Spleen (tissue), 11 donors: ENCODE results near the gene FOXA3. TPM values are rescaled to one million over a fixed set of nuclear protein-coding genes. Genes with fewer than 3 reads are reported as not detected.

Experiments
- DNase-seq: peaks from one replicate; pipeline ENCODE4 v3.0.0-alpha.2; 2020
- H3K27ac ChIP-seq, 8 donors: fragments of 200-600 bp; sonication (generic) in 7 of 8; 1 replicate in 4 of 8; 2 replicates in 4 of 8; pipeline versions ENCODE4 v1.5.0 to v1.8.0; 2016 to 2021; ENCODE audit warnings: inconsistent platforms in 4 of 8, mild to moderate bottlenecking in 4 of 8, moderate library complexity in 1 of 8
- H3K27me3 ChIP-seq, 7 donors: fragments of 200-600 bp; sonication (generic) in 6 of 7; replicated peaks in 1 of 7; 1 replicate in 4 of 7; 2 replicates in 3 of 7; pipeline versions ENCODE4 v1.5.0 to v1.8.0; 2016 to 2021; ENCODE audit warnings: inconsistent platforms in 3 of 7, mild to moderate bottlenecking in 1 of 7
- H3K36me3 ChIP-seq, 6 donors: fragments of 200-600 bp; sonication (generic) in 5 of 6; 1 replicate in 4 of 6; 2 replicates in 2 of 6; pipeline versions ENCODE4 v1.5.0 to v1.8.0; 2016 to 2021; ENCODE audit warnings: inconsistent platforms in 2 of 6
- H3K4me1 ChIP-seq, 6 donors: fragments of 200-600 bp; sonication (generic) in 5 of 6; 1 replicate in 3 of 6; 2 replicates in 3 of 6; pipeline versions ENCODE4 v1.5.0 to v1.8.0; 2016 to 2021; ENCODE audit warnings: inconsistent platforms in 3 of 6
- H3K4me3 ChIP-seq, 8 donors: fragments of 200-600 bp; sonication (generic) in 7 of 8; 1 replicate in 4 of 8; 2 replicates in 4 of 8; pipeline versions ENCODE4 v1.5.0 to v1.8.0; 2016 to 2021; ENCODE audit warnings: inconsistent platforms in 4 of 8, mild to moderate bottlenecking in 4 of 8, moderate library complexity in 2 of 8
- H3K9me3 ChIP-seq, 8 donors: fragments of 200-600 bp; sonication (generic) in 7 of 8; 1 replicate in 4 of 8; 2 replicates in 4 of 8; pipeline versions ENCODE4 v1.5.0 to v1.8.0; 2016 to 2021; ENCODE audit warnings: inconsistent platforms in 4 of 8
- POLR2A ChIP-seq, 3 donors: fragments of 450-650 bp; IDR thresholded peaks; one replicate each; pipeline ENCODE4 v1.5.1; 2017; ENCODE audit warnings: antibody characterized with exemption in 3 of 3, mild to moderate bottlenecking in 1 of 3
- POLR2AphosphoS5 ChIP-seq, 3 donors: sonication (generic); formaldehyde crosslinking; IDR thresholded peaks; one replicate each; pipeline ENCODE4 v1.5.1; 2017; ENCODE audit warnings: antibody characterized with exemption in 3 of 3
- WGBS, 5 donors: extraction: QIAGEN DNeasy Blood & Tissue Kit in 3 of 5; methylation state at CpG; one replicate each; pipeline versions ENCODE4 v1.1.5 to v1.1.7; 2013 to 2018; 5-methylcytosine and 5-hydroxymethylcytosine counted together
- intact Hi-C: fragments of 100-400 bp; cut with DNase I; formaldehyde crosslinking; loops from one replicate; pipeline ENCODE4 v1.15.0; 2023; ENCODE audit warnings: low total_unique reads
- polyA plus RNA-seq, 3 donors: library from polyadenylated mRNA; stranded (reverse); fragments of 200-250 nt; gene quantifications; one replicate each; pipeline ENCODE4 v1.2.1, GENCODE V29; 2013
- total RNA-seq, 7 donors: library from RNA; depleted of rRNA in 3 of 7; stranded (reverse); fragments of >200 nt in 3 of 7; fragmentation: NEBNext Ultra II Directional in 4 of 7; extraction: Animal tissue kit (Norgen Biotek cat#: 25700) in 4 of 7; gene quantifications; one replicate each; pipeline versions ENCODE4 v1.1.0 to v1.2.1, GENCODE V29; 2016 to 2021
- TF ChIP-seq, protein P1 (sequence below), 11 experiments: fragments of 200-600 bp in 7 of 11; fragments of 450-650 bp in 4 of 11; sonication (generic) in 4 of 11; IDR thresholded peaks in 8 of 11; conservative IDR thresholded peaks in 3 of 11; 1 replicate in 7 of 11; 2 replicates in 4 of 11; pipeline versions ENCODE4 v1.4.0 to v1.8.0; 2016 to 2021; ENCODE audit warnings: antibody characterized with exemption in 11 of 11, inconsistent platforms in 4 of 11, mild to moderate bottlenecking in 1 of 11
- donor health status: healthy with polysubstance abuse.
- donor health status: DM: no; HTN: no; CAD: no; lungs with moderate emphysema.
- donor health status: DM: no; HTN: no; CAD: no.
- donor health status: Bipolar disorder and iron deficiency.
- donor health status: healthy.
- donor health status: DM: no; HTN: no; CAD: no.
- donor health status: DM: yes; HTN: yes; CAD: no.

Gene FOXA3
- total and polyA plus RNA-seq, 10 donors: 0.09 to 0.24 (median 0.16) TPM; not detected in 7

- no peak for DNase-seq
- WGBS, 5 donors: 91 to 97% (median 94%) methylated on average over 3 to 5 of the region's 5 CpGs
- Histone ChIP-seq H3K36me3 (peaks cover 0 to 100% (median 78%) of the 10 kb centered on the region in 6 donors), H3K9me3 (no peaks in the 10 kb centered on the region), H3K27me3 (no peaks in the 10 kb centered on the region), H3K27ac (no peak overlapping the region), H3K4me1 (peaks cover 0 to 3% (median 0%) of the 10 kb centered on the region in 6 donors), H3K4me3 (no peak overlapping the region)
- intact Hi-C loops: no loop called here
- TF ChIP-seq, protein P1, sequence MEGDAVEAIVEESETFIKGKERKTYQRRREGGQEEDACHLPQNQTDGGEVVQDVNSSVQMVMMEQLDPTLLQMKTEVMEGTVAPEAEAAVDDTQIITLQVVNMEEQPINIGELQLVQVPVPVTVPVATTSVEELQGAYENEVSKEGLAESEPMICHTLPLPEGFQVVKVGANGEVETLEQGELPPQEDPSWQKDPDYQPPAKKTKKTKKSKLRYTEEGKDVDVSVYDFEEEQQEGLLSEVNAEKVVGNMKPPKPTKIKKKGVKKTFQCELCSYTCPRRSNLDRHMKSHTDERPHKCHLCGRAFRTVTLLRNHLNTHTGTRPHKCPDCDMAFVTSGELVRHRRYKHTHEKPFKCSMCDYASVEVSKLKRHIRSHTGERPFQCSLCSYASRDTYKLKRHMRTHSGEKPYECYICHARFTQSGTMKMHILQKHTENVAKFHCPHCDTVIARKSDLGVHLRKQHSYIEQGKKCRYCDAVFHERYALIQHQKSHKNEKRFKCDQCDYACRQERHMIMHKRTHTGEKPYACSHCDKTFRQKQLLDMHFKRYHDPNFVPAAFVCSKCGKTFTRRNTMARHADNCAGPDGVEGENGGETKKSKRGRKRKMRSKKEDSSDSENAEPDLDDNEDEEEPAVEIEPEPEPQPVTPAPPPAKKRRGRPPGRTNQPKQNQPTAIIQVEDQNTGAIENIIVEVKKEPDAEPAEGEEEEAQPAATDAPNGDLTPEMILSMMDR (IDR thresholded peaks at IDR 0.05 in 8 of 11, conservative IDR thresholded peaks at IDR 0.05 in 3 of 11): no peak
- TF ChIP-seq POLR2AphosphoS5 (IDR thresholded peaks at IDR 0.05) (no peak), POLR2A (IDR thresholded peaks at IDR 0.05) (no peak)
Measured at GRCh38 chr19:45822716-45823115, 41.4 kb upstream of the FOXA3 start.

DNA sequence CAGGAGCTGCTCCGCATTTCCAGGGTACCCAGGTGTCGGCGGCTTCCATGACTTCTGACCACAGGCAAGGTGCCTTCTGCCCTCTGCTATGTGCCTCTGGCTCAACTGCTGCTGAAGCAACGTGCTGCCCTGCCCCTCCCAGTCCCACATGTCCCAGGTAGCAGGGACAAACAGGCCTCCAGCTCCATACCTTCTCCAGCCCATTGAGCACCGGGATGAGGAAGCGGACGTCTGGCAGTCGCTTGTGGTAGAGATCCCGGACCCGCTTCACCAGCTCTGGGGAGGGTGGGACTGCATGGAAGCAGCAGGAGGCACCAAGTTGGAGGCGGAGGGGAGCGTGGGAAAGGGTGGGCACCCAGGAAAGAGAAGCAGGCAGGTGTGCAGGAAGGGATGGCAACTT lies 40.9 kb upstream of the FOXA3 start:
- no peak for TF ChIP-seq POLR2AphosphoS5 (IDR thresholded peaks at IDR 0.05)
- no peak for TF ChIP-seq POLR2A (IDR thresholded peaks at IDR 0.05)
- TF ChIP-seq, protein P1 (IDR thresholded peaks at IDR 0.05 in 8 of 11, conservative IDR thresholded peaks at IDR 0.05 in 3 of 11): no peak
- Histone ChIP-seq H3K9me3 (no peaks in the 10 kb centered on the region), H3K27me3 (no peaks in the 10 kb centered on the region), H3K27ac (no peak overlapping the region), H3K36me3 (peaks cover 0 to 100% (median 83%) of the 10 kb centered on the region in 6 donors), H3K4me3 (no peak overlapping the region), H3K4me1 (no peaks in the 10 kb centered on the region)
- 95 to 98% (median 97%) methylated on average over 12 of the region's 12 CpGs for WGBS, 5 donors
- no peak for DNase-seq
- intact Hi-C loops: no loop called here

DNA sequence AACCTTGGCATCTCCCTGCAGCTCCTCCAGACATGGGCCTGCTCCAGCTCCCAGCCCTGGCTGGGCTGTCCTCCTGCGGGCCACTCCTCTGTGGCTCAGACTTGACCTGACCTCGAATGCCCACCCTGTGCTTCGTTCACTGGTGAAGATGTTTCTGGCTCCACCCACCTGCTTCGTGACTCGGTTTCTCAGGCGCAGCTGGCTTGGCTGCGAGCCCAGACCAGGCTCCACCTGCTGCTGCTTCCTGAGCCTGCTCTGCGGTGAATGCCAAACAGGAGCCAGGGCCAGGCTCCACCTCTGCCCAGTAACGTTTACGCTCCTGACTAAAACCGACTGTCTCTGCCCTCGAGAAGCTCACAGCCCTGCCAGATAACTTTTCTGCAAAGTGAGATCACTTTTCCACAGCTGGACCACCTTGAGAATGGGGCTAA lies 40.1 kb upstream of the FOXA3 start:
- no peak for DNase-seq
- Histone ChIP-seq H3K27me3 (no peaks in the 10 kb centered on the region), H3K4me1 (no peaks in the 10 kb centered on the region), H3K27ac (no peak overlapping the region), H3K36me3 (peaks cover 0 to 100% (median 92%) of the 10 kb centered on the region in 6 donors), H3K4me3 (no peak overlapping the region), H3K9me3 (no peaks in the 10 kb centered on the region)
- intact Hi-C loops: no loop called here
- 80 to 88% (median 83%) methylated on average over 12 of the region's 12 CpGs for WGBS, 5 donors
- TF ChIP-seq, protein P1 (IDR thresholded peaks at IDR 0.05 in 8 of 11, conservative IDR thresholded peaks at IDR 0.05 in 3 of 11): no peak
- TF ChIP-seq POLR2AphosphoS5 (IDR thresholded peaks at IDR 0.05): peak in 2 of 3 donors; percentile 23 to 65

DNA sequence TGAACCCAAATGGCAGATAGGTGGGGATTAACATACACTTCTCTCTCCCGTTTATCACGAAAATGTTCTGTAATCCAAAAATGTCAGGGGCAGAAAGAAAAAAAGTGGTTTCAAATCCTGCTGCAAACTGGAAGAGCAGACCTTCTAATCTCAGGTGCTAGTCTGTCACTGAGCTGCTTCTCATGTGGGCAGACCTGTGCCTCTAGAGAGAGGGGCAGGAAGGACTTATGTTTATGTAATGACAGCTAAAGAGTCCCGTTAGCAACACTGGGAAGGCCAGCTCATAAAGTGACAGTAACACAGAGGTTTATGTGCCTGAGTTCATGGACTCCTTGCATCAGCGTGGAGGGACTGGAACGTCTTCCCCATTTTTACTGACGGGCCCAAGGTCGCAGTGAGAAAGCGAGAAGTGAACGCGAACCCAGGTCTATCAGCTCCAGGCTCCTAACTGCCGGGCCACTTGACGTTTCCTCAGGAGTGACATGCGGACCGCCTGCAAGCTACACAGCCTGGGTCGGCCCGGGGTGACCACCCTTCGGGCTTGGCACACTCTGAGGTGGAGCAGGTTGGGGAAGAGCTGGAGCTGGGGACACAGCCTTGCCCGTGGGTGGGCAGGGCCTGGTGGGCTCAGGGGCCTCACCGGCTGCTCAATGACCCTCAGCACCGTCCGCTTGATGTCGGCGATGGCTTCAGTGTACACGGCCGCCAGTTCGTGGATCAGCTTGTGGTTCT lies 39.4 kb upstream of the FOXA3 start:
- intact Hi-C loops: no loop called here
- Histone ChIP-seq H3K27ac (no peak overlapping the region), H3K27me3 (no peaks in the 10 kb centered on the region), H3K9me3 (no peaks in the 10 kb centered on the region), H3K36me3 (peaks cover 0 to 100% (median 93%) of the 10 kb centered on the region in 6 donors), H3K4me3 (no peak overlapping the region), H3K4me1 (no peaks in the 10 kb centered on the region)
- 82 to 93% (median 90%) methylated on average over 25 to 26 of the region's 26 CpGs for WGBS, 5 donors
- no peak for DNase-seq
- TF ChIP-seq POLR2AphosphoS5 (IDR thresholded peaks at IDR 0.05) (peak; percentile 19 to 71 (median 42)), POLR2A (IDR thresholded peaks at IDR 0.05) (no peak)
